ENCODE data around the gene CYP46A1.

GRCh38 chr14:99706107-99706900, 22.2 kb downstream of the CYP46A1 start:
- TF ChIP-seq EZH2 (IDR thresholded peaks at IDR 0.05; ENCODE audit: low read length, missing control alignments) (no peak), CTCF (conservative IDR thresholded peaks at IDR 0.05 in 1 of 2, IDR thresholded peaks at IDR 0.05 in 1 of 2; ENCODE audit: low read depth in 1 of 2, low read length in 2 of 2) (no peak)
